Mononuclear cell (primary cell): ENCODE results near the gene ATP6AP1. TPM values are rescaled to one million over a fixed set of nuclear protein-coding genes. Genes with fewer than 3 reads are reported as not detected.
"Not testable (repeated sequence)": the region's sequence is repeated elsewhere in the genome, so short reads cannot be mapped to it uniquely, and the experiment has no call there.

Experiments used
- H3K27me3 ChIP-seq: 2 replicates; pipeline ENCODE4 v1.6.0; 2011; ENCODE audit warnings: low read length, control low read depth; ENCODE audit not compliant: insufficient read depth
- H3K4me1 ChIP-seq: 2 replicates; pipeline ENCODE4 v1.5.1; 2011; ENCODE audit warnings: mild to moderate bottlenecking, low read length, control low read depth; ENCODE audit not compliant: insufficient read depth
- H3K4me3 ChIP-seq: 2 replicates; pipeline ENCODE4 v1.5.1; 2011; ENCODE audit warnings: mild to moderate bottlenecking, low read length, moderate library complexity
- H3K9me3 ChIP-seq: 2 replicates; pipeline ENCODE4 v1.5.1; 2011; ENCODE audit warnings: low read depth, mild to moderate bottlenecking, control low read depth, low read length
- total RNA-seq: library from RNA; depleted of rRNA; stranded (reverse); fragments of >200 nt; gene quantifications from one replicate; pipeline ENCODE4 v1.2.3, GENCODE V29; 2012

Gene ATP6AP1
- total RNA-seq, 1 donor: 47.9 TPM

GRCh38 chrX:154396363-154396762 lies 32.1 kb upstream of the ATP6AP1 start:
- H3K4me1 ChIP-seq: peaks cover 21% of the 10 kb centered on the region
- not testable (repeated sequence) for H3K27me3 ChIP-seq, H3K4me3 ChIP-seq, H3K9me3 ChIP-seq

GRCh38 chrX:154396973-154397887 lies 31.2 kb upstream of the ATP6AP1 start:
- Histone ChIP-seq H3K9me3 (no peaks in the 10 kb centered on the region), H3K4me1 (peaks cover 21% of the 10 kb centered on the region), H3K4me3 (peak overlapping the region; percentile 92), H3K27me3 (no peaks in the 10 kb centered on the region)

- H3K4me3 ChIP-seq: peak within 1 kb of the TSS; percentile 92
These were observed 30.4 kb upstream of the ATP6AP1 start, which contains the start of gene RPL10 for GRCh38 chrX:154397888-154398667. Gene RPL10 (plus strand): TSS chrX:154398377. CDS start chrX:154398520, 143 bp downstream.

GRCh38 chrX:154398668-154399526 lies 29.6 kb upstream of the ATP6AP1 start:
- no peaks in the 10 kb centered on the region for H3K9me3 ChIP-seq
- H3K4me1 ChIP-seq: peaks cover 21% of the 10 kb centered on the region
- H3K27me3 ChIP-seq: no peaks in the 10 kb centered on the region
- peak overlapping the region; percentile 92 for H3K4me3 ChIP-seq

More at GRCh38 chrX:154397888-154398667, 30.4 kb upstream of the ATP6AP1 start, which contains the start of gene RPL10:
- H3K4me1 ChIP-seq: peaks cover 21% of the 10 kb centered on the region
- H3K9me3 ChIP-seq: no peaks in the 10 kb centered on the region
- no peaks in the 10 kb centered on the region for H3K27me3 ChIP-seq

- Histone ChIP-seq H3K27me3 (no peaks in the 10 kb centered on the region), H3K9me3 (no peaks in the 10 kb centered on the region), H3K4me3 (peak overlapping the region; percentile 92), H3K4me1 (peaks cover 21% of the 10 kb centered on the region)
These were observed 28.7 kb upstream of the ATP6AP1 start for GRCh38 chrX:154399527-154400368.

- H3K9me3 ChIP-seq, H3K27me3 ChIP-seq, H3K4me3 ChIP-seq: not testable (repeated sequence)
- peaks cover 21% of the 10 kb centered on the region for H3K4me1 ChIP-seq
These were observed 28.1 kb upstream of the ATP6AP1 start for GRCh38 chrX:154400369-154400817.

- Histone ChIP-seq H3K9me3 (no peaks in the 10 kb centered on the region), H3K27me3 (no peaks in the 10 kb centered on the region), H3K4me3 (no peak overlapping the region)
These were observed 27.3 kb upstream of the ATP6AP1 start for GRCh38 chrX:154401045-154401799.

GRCh38 chrX:154401918-154402621 lies 26.4 kb upstream of the ATP6AP1 start:
- no peaks in the 10 kb centered on the region for H3K9me3 ChIP-seq
- no peaks in the 10 kb centered on the region for H3K27me3 ChIP-seq
- peaks cover 18% of the 10 kb centered on the region for H3K4me1 ChIP-seq
- H3K4me3 ChIP-seq: no peak overlapping the region

More at GRCh38 chrX:154401045-154401799, 27.3 kb upstream of the ATP6AP1 start:
- H3K4me1 ChIP-seq: peaks cover 21% of the 10 kb centered on the region

- no peaks in the 10 kb centered on the region for H3K27me3 ChIP-seq
- H3K9me3 ChIP-seq: no peaks in the 10 kb centered on the region
- no peak overlapping the region for H3K4me3 ChIP-seq
- H3K4me1 ChIP-seq: peaks cover 16% of the 10 kb centered on the region
These were observed 25.8 kb upstream of the ATP6AP1 start for GRCh38 chrX:154402622-154403127.

GRCh38 chrX:154403192-154403591 lies 25.3 kb upstream of the ATP6AP1 start:
- H3K4me3 ChIP-seq: no peak overlapping the region
- H3K9me3 ChIP-seq: no peaks in the 10 kb centered on the region
- no peaks in the 10 kb centered on the region for H3K27me3 ChIP-seq
- peaks cover 21% of the 10 kb centered on the region for H3K4me1 ChIP-seq

- H3K4me1 ChIP-seq: peaks cover 22% of the 10 kb centered on the region
- no peaks in the 10 kb centered on the region for H3K9me3 ChIP-seq
- no peak overlapping the region for H3K4me3 ChIP-seq
- H3K27me3 ChIP-seq: no peaks in the 10 kb centered on the region
These were observed 24.6 kb upstream of the ATP6AP1 start for GRCh38 chrX:154403858-154404257.

- Histone ChIP-seq H3K27me3 (no peaks in the 10 kb centered on the region), H3K9me3 (no peaks in the 10 kb centered on the region), H3K4me3 (no peak overlapping the region), H3K4me1 (peaks cover 17% of the 10 kb centered on the region)
These were observed 23.8 kb upstream of the ATP6AP1 start for GRCh38 chrX:154404625-154405192.
